Muscle of back (tissue), 11 donors: ENCODE measurements around the gene ARID3C. TPM values are rescaled to one million over a fixed set of nuclear protein-coding genes. Genes with fewer than 3 reads are reported as not detected.

Experiments used
- DNase-seq, 3 donors: peaks; one replicate each; pipeline versions ENCODE4 v3.0.0 to v3.0.0-alpha.2; 2013
- polyA plus RNA-seq, 10 donors: library from polyadenylated mRNA; unstranded; fragments of 120-200 nt; gene quantifications; one replicate each; pipeline ENCODE4 v1.2.1, GENCODE V29; 2013; ENCODE audit not compliant: insufficient read length in 10 of 10

ARID3C gene
- polyA plus RNA-seq, 10 donors, result 0.11 to 0.24 (median 0.18) TPM; not detected in 5

- DNase-seq, result no peak
These were observed 880 bp downstream of the ARID3C start for GRCh38 chr9:34627716-34628655.

GRCh38 chr9:34625186-34625486 lies 3.7 kb downstream of the ARID3C start:
- DNase-seq, result no peak

- DNase-seq, result no peak
These were observed 4.2 kb downstream of the ARID3C start for GRCh38 chr9:34624475-34625185.

GRCh38 chr9:34623374-34624235 lies 5.3 kb downstream of the ARID3C start:
- no peak for DNase-seq

GRCh38 chr9:34620061-34620994 lies 8.5 kb downstream of the ARID3C start, which contains the start of gene DCTN3:
Gene DCTN3 (minus strand): TSS chr9:34620495. CDS start chr9:34620464, 31 bp downstream.
- DNase-seq, result peak; percentile 93 to 97 (median 94)

GRCh38 chr9:34615132-34615531 lies 13.7 kb downstream of the ARID3C start:
- no peak for DNase-seq

- DNase-seq, result peak; percentile 74 to 91 (median 83)
These were observed 16.0 kb downstream of the ARID3C start for GRCh38 chr9:34612788-34613390.

GRCh38 chr9:34611811-34612787 lies 16.8 kb downstream of the ARID3C start, which contains the start of gene RPP25L:
Gene RPP25L (minus strand): TSS chr9:34612097. CDS start chr9:34611296, 801 bp downstream.
- DNase-seq, result peak; percentile 87 to 97 (median 94)

GRCh38 chr9:34611251-34611810 lies 17.5 kb downstream of the ARID3C start:
- peak in 1 of 3 donors; percentile 23 for DNase-seq

GRCh38 chr9:34610434-34611206 lies 18.2 kb downstream of the ARID3C start:
- DNase-seq, result no peak

GRCh38 chr9:34607331-34607730 lies 21.5 kb downstream of the ARID3C start:
- no peak for DNase-seq

GRCh38 chr9:34606905-34607304 lies 22.0 kb downstream of the ARID3C start:
- no peak for DNase-seq

GRCh38 chr9:34606190-34606589 lies 22.7 kb downstream of the ARID3C start:
- DNase-seq, result no peak

GRCh38 chr9:34603610-34604231 lies 25.1 kb downstream of the ARID3C start:
- DNase-seq, result peak; percentile 71 to 90 (median 82)

GRCh38 chr9:34601937-34602573 lies 26.8 kb downstream of the ARID3C start:
- no peak for DNase-seq

- no peak for DNase-seq
These were observed 28.0 kb downstream of the ARID3C start for GRCh38 chr9:34600908-34601307.

- DNase-seq, result no peak
These were observed 29.3 kb downstream of the ARID3C start for GRCh38 chr9:34599546-34599945.
